Gastroesophageal sphincter (tissue), 4 donors: Measurements from ENCODE around the gene CDIP1. TPM values are rescaled to one million over a fixed set of nuclear protein-coding genes. Genes with fewer than 3 reads are reported as not detected.
A peak's percentile ranks its signal among the peaks of the same experiment; 100 is the strongest.

Experiments used
- ATAC-seq: fragments of 150-250 bp; one replicate; pipeline ENCODE4 v1.9.1; 2016; ENCODE audit warnings: mild to moderate bottlenecking, moderate library complexity
- H3K27ac ChIP-seq, 4 donors: fragments of 200-600 bp; sonication (generic) in 3 of 4; 1 replicate in 3 of 4; 2 replicates in 1 of 4; pipeline ENCODE4 v1.5.1; 2016 to 2019
- H3K27me3 ChIP-seq: fragments of 200-600 bp; sonication (generic); one replicate; pipeline ENCODE4 v1.5.1; 2019
- H3K36me3 ChIP-seq, 2 donors: fragments of 200-600 bp; sonication (generic); one replicate each; pipeline ENCODE4 v1.5.1; 2019; ENCODE audit warnings: control low read depth in 1 of 2
- H3K4me1 ChIP-seq, 3 donors: fragments of 200-600 bp; sonication (generic); 1 replicate in 2 of 3; 2 replicates in 1 of 3; pipeline ENCODE4 v1.5.1; 2016 to 2019; ENCODE audit warnings: control low read depth in 2 of 3
- H3K4me3 ChIP-seq, 2 donors: fragments of 200-600 bp; sonication (generic); one replicate each; pipeline ENCODE4 v1.5.1; 2019; ENCODE audit warnings: mild to moderate bottlenecking in 1 of 2, moderate library complexity in 1 of 2
- H3K9me3 ChIP-seq, 3 donors: fragments of 200-600 bp; sonication (generic); one replicate each; pipeline ENCODE4 v1.5.1; 2017 to 2019; ENCODE audit warnings: control low read depth in 2 of 3
- EP300 ChIP-seq: sonication (generic); formaldehyde crosslinking; IDR thresholded peaks from one replicate; pipeline ENCODE4 v1.6.1; 2017; ENCODE audit warnings: antibody characterized with exemption, mild to moderate bottlenecking
- POLR2A ChIP-seq, 2 donors: fragments of 450-650 bp; IDR thresholded peaks; one replicate each; pipeline ENCODE4 v1.6.1; 2017; ENCODE audit warnings: antibody characterized with exemption in 2 of 2, mild to moderate bottlenecking in 2 of 2, moderate library complexity in 1 of 2
- POLR2AphosphoS5 ChIP-seq: sonication (generic); formaldehyde crosslinking; IDR thresholded peaks from one replicate; pipeline ENCODE4 v1.6.1; 2017; ENCODE audit warnings: antibody characterized with exemption
- WGBS, 2 donors: methylation state at CpG; one replicate each; pipeline ENCODE4 v1.1.5; 2018; ENCODE audit warnings: low coverage in 1 of 2; 5-methylcytosine and 5-hydroxymethylcytosine counted together
- total RNA-seq, 4 donors: library from RNA; depleted of rRNA; stranded (reverse); fragments of >200 nt; gene quantifications; one replicate each; pipeline ENCODE4 v1.1.0, GENCODE V29; 2016
- TF ChIP-seq, protein P1 (sequence below), 4 experiments: fragments of 200-600 bp in 2 of 4; fragments of 450-650 bp in 2 of 4; sonication (generic) in 1 of 4; IDR thresholded peaks; one replicate each; pipeline ENCODE4 v1.5.1; 2017 to 2019; ENCODE audit warnings: antibody characterized with exemption in 4 of 4, mild to moderate bottlenecking in 2 of 4, moderate library complexity in 2 of 4

CDIP1 gene
- total RNA-seq, 4 donors from 2014 or later = 13.2 to 31.5 (median 18.7) TPM

DNA sequence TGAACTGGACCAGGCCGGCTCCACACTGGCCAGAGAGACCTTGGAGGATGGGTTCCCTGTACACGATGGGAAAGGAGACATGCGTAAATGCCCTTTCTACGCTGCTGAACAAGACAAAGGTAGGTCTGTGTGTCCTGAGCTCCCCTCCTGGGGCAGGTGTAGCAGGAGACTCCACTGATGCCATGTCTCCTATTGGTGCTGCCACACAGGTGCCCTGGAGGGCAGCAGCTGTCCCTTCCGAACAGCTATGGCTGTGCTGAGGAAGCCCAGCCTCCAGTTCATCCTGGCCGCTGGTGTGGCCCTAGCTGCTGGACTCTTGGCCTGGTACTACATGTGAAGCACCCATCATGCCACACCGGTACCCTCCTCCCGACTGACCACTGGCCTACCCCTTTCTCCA, 29.2 kb downstream of the CDIP1 start:
- no peaks in the 10 kb centered on the region for H3K9me3 ChIP-seq
- no peak overlapping the region for H3K27ac ChIP-seq
- ATAC-seq = no peak
- no peak overlapping the region for H3K4me3 ChIP-seq
- H3K27me3 ChIP-seq = no peaks in the 10 kb centered on the region
- 76 to 87% methylated on average over 5 to 7 of the region's 8 CpGs for WGBS, 2 donors
- peaks cover 0 to 45% (median 20%) of the 10 kb centered on the region in 3 donors for H3K4me1 ChIP-seq
- TF ChIP-seq EP300 = no peak
- TF ChIP-seq, protein P1, sequence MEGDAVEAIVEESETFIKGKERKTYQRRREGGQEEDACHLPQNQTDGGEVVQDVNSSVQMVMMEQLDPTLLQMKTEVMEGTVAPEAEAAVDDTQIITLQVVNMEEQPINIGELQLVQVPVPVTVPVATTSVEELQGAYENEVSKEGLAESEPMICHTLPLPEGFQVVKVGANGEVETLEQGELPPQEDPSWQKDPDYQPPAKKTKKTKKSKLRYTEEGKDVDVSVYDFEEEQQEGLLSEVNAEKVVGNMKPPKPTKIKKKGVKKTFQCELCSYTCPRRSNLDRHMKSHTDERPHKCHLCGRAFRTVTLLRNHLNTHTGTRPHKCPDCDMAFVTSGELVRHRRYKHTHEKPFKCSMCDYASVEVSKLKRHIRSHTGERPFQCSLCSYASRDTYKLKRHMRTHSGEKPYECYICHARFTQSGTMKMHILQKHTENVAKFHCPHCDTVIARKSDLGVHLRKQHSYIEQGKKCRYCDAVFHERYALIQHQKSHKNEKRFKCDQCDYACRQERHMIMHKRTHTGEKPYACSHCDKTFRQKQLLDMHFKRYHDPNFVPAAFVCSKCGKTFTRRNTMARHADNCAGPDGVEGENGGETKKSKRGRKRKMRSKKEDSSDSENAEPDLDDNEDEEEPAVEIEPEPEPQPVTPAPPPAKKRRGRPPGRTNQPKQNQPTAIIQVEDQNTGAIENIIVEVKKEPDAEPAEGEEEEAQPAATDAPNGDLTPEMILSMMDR (IDR thresholded peaks at IDR 0.05) = no peak
- no peak for TF ChIP-seq POLR2A (IDR thresholded peaks at IDR 0.05)
- no peak for TF ChIP-seq POLR2AphosphoS5
- peaks cover 0 to 80% of the 10 kb centered on the region in 2 donors for H3K36me3 ChIP-seq

DNA sequence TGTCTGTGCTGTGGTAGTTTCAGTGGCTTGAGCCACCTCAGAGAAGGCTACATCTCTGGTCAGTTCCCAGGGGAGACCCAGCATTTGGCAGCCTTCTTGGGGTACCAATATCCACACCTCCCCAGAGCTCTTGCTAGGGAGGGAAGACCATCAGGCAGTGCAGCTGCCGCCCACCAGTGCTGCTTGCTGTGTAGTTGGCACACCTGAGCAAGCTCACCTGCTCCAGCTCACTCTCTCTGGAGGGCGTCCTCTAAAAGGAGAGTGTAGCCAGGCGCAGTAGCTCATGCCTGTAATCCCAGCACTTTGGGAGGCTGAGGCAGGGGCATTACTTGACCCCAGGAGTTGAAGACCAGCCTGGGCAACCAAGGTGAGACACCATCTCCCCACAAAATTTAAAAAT, 29.8 kb downstream of the CDIP1 start:
- Histone ChIP-seq H3K9me3 (no peaks in the 10 kb centered on the region), H3K27me3 (no peaks in the 10 kb centered on the region), H3K27ac (no peak overlapping the region), H3K36me3 (peaks cover 0 to 78% of the 10 kb centered on the region in 2 donors), H3K4me1 (peaks cover 0 to 39% (median 15%) of the 10 kb centered on the region in 3 donors), H3K4me3 (no peak overlapping the region)
- no CpG with 5 or more reads among the region's 3 CpGs for WGBS, 2 donors
- no peak for ATAC-seq
- TF ChIP-seq EP300 = no peak
- no peak for TF ChIP-seq POLR2A (IDR thresholded peaks at IDR 0.05)
- TF ChIP-seq POLR2AphosphoS5 = no peak
- TF ChIP-seq, protein P1 (IDR thresholded peaks at IDR 0.05) = no peak

DNA sequence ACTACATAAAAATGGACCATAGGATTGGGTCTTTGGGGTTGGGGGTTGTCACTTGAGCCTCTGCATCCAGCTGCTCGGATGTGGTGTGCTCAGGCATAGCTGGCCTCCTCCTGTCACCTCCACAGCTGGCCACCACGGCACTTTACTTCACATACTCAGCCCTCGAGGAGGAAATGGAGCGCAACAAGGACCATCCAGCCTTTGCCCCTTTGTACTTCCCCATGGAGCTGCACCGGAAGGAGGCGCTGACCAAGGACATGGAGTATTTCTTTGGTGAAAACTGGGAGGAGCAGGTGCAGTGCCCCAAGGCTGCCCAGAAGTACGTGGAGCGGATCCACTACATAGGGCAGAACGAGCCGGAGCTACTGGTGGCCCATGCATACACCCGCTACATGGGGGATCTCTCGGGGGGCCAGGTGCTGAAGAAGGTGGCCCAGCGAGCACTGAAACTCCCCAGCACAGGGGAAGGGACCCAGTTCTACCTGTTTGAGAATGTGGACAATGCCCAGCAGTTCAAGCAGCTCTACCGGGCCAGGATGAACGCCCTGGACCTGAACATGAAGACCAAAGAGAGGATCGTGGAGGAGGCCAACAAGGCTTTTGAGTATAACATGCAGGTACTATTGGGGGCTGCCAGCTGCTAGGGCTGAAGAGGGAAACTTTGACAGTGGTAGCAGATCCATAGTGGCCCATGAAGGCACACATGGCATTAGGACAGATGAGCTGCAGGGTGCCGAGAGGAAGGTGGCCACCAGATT, 30.8 kb downstream of the CDIP1 start:
- no peak overlapping the region for H3K4me3 ChIP-seq
- TF ChIP-seq POLR2A (IDR thresholded peaks at IDR 0.05) (no peak), POLR2AphosphoS5 (no peak), EP300 (no peak)
- TF ChIP-seq, protein P1 (IDR thresholded peaks at IDR 0.05) = no peak
- no peaks in the 10 kb centered on the region for H3K9me3 ChIP-seq
- H3K4me1 ChIP-seq = peaks cover 0 to 29% (median 6%) of the 10 kb centered on the region in 3 donors
- H3K27me3 ChIP-seq = no peaks in the 10 kb centered on the region
- WGBS, 2 donors = 88% methylated on average over 7 of the region's 17 CpGs; no CpG with 5 or more reads in 1 of the 2 donors
- H3K36me3 ChIP-seq = peaks cover 0 to 68% of the 10 kb centered on the region in 2 donors
- ATAC-seq = no peak
- no peak overlapping the region for H3K27ac ChIP-seq

DNA sequence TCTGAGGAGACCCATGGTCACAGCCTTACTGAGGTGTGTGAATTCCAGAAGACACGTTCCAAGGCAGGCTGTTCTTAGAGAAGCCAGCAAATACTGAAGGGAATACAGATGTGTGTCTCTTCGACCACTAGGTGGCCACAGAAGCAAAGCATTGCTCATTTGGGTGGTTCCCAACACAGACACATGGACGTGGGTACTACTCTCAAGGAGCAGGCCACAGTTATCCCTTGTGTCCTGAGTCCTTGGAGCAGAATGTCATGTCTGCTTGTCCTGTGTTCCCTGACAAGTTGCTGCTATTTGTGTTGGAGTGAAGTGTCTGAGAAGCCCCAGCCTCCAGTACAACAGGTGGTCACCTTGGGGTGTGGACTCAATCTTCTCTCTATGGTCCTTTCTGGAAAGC, 32.1 kb downstream of the CDIP1 start:
- Histone ChIP-seq H3K36me3 (peaks cover 0 to 55% of the 10 kb centered on the region in 2 donors), H3K27me3 (no peaks in the 10 kb centered on the region), H3K9me3 (no peaks in the 10 kb centered on the region), H3K4me3 (no peak overlapping the region), H3K4me1 (peaks cover 0 to 34% (median 7%) of the 10 kb centered on the region in 3 donors), H3K27ac (peak overlapping the region in 1 of 4 donors; percentile 4)
- TF ChIP-seq EP300 (no peak), POLR2AphosphoS5 (peak; percentile 36), POLR2A (IDR thresholded peaks at IDR 0.05) (no peak)
- TF ChIP-seq, protein P1 (IDR thresholded peaks at IDR 0.05) = peak in 3 of 4 experiments; percentile 78 to 87 (median 86)
- peak; percentile 86 for ATAC-seq
- WGBS, 2 donors = 0% methylated on average over 3 of the region's 3 CpGs; no CpG with 5 or more reads in 1 of the 2 donors
